Globus pallidus (tissue), 1 donor: ENCODE data around the gene RTN3.
"Not testable (repeated sequence)": the region's sequence is repeated elsewhere in the genome, so short reads cannot be mapped to it uniquely, and the experiment has no call there.

Experiments used
- DNase-seq: peaks from one replicate; pipeline ENCODE4 v3.0.0-alpha.2; 2015; ENCODE audit warnings: low spot score

Gene RTN3

DNA sequence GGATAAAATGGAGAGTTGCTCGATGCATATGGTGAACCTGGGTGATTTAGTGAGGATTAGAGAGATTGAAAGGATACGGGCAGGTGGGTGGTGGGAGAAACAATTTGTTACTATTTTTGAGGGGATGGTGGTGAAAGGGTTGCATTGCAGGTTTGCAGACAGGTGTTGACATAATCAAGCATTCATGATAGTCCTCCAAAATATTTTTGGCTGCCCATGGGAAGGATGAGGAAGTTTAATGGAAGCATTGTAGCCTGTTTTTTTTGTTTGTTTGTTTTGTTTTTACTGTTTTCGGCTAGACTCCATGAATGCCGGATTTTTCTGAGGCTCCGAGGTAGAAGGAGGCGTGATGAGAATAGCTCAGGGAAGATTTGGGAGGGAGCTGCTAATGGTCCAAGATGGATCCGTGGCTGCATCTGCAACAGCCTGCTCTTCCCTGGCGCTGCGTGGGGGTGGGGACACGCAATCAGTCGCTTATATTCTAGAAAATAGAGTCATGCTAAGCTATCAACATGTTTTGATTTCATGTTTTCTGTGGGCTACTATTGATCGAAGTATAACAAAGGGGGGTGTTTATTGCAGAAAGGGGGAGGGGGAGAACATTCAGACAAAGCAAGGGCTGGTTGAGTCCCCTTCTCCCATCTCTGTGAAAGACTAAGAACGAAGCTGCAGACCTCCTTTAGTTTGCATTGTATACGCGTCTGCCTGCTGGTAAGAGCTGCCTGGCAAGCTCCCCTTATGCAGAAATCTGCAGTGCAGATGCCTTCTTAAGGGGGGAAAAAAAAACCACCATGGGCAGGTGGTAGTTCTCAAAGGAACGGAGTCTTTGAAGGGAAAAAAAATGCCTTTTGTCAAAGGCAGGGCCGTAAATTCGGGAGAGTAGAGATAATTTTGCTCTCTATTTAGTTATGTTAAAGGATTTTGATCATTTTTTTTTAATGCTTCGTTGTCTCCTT is 1.0 kb downstream of the RTN3 start:
- peak; percentile 75 for DNase-seq

DNA sequence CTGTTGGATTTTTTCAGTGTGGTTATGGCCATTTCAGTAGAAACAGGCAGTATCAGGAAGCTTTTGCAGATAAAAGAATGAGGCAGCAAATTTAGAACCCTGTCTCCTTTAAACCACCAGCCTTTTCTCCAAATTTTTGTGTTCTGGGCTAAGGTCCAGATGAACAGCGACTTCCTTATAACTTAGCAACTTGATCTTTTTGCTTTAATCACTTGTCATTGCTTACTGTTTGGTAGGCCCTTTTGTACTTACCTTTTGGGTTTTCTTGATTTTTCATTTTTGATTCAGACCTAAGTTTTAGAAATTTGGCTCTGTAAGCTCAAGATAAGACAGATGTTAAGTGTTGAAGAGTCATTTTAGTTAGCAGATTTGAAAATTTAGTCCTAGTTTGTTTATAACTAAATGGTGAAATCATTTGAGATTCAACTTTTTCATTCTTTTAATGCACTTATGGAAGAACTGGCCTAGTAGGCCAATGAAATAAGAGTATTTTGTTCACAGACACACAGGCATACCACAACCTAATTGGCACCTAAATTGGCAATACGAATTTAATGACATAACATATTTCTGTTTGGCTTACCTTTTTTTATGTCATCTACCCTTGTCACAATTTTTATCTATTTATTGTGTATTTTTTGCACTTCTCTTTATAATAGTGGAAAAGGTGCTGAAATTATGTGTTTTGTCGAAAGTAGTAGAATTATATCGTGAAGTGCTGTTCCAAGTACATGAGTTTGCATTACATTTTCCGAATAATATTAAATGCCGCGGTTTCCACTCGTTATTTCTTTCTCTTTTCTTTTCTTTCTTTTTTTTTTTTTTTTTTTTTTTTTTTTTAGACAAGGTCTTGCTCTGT is 2.1 kb downstream of the RTN3 start:
- DNase-seq = peak; percentile 52

DNA sequence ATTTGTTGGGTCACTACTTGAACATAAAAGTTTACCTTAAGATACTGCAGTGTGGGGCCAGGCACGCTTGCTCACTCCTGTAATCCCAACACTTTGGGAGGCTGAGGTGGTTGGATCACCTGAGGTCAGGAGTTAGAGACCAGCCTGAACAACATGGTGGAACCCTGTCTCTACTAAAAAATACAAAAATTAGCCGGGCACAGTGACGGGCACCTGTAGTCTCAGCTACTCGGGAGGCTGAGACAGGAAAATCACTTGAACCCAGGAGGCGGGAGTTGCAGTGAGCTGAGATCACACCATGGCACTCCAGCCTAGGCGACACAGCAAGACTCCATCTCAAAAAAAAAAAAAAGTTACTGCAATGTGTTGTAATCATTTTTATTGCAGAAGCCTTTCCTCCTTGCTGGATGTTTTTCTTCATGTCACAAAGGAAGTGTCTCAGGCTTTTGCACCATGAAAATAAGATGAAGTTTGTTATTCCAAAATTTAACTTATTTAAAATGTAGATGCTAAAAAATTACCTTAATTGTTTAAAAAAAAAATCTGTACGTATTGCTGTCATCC is 3.9 kb downstream of the RTN3 start:
- DNase-seq = not testable (repeated sequence)

DNA sequence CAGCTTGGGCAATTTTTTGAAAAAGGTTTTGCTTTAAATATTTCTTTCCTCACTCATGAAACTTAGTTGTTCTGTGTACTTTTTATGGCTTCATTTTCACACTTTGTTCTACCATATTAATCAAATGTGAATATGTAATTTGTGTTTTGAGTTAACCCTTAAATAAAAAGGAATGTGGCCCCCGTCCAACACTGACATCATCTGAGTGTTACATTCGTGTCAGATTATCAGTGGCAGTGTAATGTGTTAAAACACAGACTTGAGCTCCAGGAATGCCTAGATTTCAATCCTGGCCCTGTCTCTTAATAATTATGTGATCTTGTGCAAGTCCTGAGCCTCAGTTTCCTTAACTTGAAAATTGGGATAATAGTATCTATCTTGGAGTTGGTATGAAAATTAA is 5.6 kb downstream of the RTN3 start:
- DNase-seq = no peak

DNA sequence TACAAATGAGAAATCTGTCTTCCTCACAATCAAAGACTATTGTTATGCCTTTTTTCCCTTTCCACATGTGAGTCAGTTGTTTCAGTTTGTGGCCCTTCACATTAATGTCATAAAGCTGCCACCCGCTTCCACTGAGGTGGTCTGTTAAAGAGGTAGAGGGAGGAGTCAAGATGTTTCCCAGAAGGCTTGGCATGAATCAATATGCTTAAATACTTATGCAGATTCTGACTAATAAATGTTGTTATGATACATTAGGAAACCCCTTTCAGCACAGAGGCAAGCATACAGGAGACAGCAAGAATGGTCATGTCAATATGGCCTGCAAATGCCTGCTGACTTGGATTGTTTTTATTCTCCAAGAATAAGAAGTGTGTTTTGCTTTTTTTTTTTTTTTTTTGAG is 6.5 kb downstream of the RTN3 start:
- DNase-seq = no peak

DNA sequence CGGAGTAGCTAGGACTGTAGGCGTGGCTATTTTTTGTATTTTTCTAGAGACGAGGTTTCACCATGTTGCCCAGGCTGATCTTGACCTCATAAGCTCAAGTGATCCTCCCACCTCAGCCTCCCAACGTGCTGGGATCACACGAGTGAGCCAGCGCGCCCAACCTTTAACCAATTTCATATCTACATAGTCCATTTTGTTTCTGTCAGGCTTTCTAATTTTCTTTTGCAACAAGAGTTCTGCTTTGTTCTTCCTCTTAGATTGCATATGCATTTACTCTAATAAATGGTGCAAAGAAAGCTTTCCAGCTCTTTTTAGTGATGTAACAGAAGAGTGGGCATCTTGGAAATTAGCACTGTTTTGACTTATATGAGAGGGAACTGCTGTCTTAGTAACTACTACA is 13.3 kb downstream of the RTN3 start:
- no peak for DNase-seq

DNA sequence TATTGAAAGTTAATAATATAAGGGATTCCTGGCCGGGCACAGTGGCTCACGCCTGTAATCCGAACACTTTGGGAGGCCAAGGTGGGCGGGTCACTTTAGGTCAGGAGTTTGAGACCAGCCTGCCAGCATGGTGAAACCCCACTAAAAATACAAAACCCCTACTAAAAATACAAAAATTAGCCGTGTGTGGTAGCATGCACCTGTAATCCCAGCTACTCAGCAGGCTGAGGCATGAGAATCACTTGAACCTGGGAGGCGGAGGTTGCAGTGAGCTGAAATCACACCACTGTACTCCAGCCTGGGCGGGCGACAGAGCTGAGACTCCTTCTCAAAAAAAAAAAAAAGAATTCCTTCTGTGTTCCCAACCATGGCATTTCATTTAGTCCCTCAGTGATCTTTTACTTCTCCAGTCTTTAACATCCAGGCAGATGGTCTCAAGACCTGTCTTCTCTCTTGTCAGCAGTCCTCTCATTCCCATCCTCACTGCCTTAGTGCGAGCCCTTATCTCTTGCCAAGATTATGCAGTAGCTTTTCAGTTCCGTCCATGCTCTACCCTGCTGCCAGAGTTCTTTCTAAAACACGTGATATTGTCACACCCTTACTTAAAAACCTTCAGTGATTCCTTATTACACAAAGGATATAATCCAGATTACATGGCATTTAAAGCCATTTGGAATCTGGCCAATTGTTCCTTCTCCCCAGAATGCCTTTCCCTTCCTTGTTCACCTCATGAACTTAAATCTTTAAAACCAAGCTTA is 17.9 kb downstream of the RTN3 start:
- peak; percentile 37 for DNase-seq

DNA sequence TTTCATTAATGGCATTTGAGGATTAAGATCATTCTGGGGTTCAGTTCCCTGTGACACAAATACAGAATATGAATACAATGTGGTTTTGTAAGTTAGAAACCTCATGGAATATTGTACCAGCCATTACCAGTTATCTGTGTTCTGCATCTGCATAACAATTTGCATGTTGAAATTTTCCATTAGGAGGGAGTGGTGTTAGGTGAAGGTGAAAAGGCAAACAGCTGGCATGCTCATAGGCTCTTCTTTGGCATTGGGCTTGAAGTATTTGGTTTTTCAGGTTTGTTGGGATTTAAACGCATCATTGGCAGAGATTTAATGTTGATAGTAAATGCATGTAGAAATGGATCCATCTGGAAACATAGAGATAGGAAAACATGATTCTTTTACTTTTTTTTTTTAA is 18.6 kb downstream of the RTN3 start:
- no peak for DNase-seq

DNA sequence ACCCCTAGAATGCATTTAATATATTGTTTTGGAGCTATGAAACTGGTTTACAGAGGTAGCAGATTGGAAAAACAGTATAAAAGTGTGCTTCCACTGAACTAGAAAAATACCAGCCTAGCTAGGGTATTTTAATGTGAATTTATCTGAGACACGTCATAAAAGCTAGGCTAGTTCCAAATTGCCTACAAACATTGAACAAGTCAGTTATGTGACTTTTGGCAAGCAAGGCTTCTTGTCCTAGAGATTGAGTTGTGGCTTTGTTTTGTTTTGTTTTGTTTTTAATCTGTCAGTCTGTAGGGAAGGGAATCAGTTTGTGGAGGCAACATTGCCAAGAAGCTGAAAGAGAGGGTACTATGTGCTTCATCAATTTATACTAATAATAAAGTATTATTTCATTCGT is 24.2 kb downstream of the RTN3 start:
- DNase-seq = peak; percentile 72

DNA sequence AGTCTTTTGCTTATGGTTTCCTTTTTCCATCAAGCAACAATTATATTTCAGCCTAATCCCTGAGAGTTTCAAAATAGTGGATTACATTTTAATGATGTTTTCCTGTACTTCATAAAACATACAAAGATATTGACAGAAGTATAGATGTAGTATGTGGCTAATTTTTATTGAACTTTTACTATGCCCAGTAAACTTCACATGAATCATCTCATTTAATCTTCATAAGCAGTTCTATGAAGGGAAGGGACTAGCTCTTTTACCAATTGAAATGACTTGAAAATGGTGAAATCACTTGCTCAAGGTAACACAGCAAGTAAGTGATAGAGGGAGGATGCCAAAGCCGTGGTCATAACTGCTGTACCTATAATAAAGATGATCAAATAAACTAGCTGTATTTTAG is 27.5 kb downstream of the RTN3 start:
- DNase-seq = no peak

DNA sequence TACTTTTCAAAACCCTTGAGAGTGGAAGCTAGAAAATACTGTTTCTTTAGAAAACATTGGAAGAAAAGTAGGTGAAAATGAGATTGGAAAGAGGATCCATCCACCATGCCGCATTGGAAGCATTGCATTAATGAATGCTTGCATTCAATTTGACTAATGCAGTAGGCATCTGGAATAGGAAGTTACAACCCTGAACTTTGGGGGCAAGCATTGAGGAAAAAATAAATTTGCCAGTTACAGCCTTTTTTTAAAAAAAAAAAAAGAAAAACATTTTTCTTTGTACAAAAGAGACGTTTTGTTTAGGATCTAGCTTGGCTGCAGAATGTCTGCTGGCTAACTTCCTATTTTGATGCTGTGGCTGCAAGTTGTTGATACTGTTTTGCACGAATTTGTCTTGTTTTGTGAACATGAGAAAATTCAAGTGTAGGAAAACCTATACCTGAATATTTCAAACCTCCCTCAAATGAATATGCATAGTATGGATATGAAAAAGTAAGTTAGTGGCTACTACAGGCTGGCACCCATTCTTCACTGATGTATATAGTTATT is 28.1 kb downstream of the RTN3 start:
- DNase-seq = no peak

DNA sequence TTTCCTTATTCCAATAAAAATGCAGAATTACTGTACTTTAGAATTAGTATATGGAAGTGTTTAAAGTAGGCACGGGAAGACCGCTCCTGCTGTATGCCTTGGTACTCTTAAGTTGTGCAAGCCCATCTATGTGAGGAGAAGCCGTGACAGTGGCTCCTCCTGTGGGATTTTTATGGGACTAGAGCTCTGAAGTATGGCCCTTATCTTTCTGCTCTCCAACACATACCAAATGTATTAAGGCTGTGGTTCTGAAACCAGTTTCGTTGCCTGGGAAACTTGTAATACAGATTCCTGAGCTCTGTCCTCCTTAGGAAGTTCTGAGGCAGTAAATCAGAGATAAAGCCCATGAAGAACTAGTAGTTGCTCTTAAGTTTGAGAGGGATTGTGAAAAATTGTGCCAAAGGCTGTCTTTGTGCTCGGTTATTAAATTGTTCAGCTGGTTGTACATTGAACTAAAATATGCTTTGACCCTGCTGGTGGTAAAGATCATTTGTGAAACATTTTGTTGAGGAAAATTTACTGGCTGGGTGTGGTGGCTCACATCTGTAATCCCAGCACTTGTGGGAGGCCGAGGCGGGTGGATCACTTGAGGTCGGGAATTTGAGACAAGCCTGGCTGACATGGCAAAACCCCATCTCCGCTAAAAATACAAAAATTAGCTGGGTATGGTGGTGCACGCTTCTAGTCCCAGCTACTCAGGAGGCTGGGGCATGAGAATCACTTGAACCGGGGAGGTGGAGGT is 29.3 kb downstream of the RTN3 start:
- no peak for DNase-seq

DNA sequence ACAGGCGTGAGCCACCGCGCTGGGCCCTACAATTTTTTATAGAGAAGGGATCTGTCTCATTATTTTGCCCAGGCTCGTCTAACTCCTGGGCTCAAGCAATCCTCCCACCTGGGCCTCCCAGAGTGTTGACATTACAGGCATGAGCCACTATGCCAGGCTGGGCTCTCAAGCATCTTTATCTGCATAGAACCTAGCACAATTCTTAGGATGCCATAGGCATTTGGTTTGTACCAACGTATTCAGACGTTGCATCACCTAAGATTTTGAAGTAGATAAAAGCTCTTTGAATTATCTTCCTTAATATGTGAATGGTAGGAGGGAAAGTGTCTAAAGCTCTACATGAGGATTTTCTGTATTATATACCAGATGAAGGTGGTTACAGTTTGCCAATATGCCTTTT is 30.5 kb downstream of the RTN3 start:
- no peak for DNase-seq

DNA sequence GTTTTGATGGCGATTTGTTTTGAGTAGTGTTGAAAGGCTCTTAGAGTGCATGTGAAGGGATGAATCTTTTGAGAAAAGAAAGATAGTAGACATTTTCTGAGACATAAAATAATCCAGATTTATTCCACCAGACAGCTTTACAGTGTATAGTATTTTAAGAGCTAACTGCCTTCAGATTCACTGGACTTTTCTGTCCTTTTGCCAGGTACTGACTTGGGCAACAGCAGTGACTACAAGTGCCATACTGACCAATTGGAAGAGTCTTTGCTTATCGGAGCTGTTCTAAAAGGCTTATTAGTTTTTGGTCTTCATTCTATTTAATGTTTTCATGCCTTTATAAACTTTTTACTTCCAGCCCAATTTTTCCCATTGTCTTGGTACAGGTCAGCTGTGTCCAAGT is 32.5 kb downstream of the RTN3 start:
- no peak for DNase-seq

DNA sequence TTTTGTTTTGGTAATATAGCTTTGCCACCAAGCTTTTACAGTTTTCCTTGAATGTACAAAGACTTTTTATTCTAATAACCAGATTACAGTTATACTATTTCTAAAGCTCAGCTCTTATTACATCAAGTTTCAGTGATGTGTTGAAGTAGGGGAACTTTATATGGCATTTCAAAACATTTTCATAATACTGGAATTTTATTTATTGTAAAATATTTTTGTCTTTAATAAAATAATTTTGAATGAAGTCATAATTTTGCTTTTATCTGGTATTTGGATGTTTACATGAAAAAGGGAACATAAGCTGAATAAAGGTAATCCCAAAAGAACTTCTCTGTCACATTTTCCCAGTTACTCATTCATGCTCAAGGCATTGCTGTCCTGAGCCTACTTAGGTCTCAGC is 34.7 kb downstream of the RTN3 start:
- no peak for DNase-seq

DNA sequence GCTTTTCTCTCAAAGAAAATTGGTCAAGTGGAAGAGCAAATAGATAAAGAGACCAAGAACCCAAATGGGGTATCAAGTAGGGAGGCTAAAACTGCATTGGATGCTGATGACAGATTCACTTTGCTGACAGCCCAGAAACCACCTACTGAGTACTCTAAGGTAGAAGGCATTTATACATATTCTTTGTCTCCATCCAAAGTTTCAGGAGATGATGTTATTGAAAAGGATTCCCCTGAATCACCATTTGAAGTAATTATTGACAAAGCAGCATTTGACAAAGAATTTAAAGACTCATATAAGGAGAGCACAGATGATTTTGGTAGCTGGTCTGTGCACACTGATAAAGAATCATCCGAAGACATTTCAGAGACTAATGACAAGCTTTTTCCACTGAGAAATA is 37.7 kb downstream of the RTN3 start:
- no peak for DNase-seq

DNA sequence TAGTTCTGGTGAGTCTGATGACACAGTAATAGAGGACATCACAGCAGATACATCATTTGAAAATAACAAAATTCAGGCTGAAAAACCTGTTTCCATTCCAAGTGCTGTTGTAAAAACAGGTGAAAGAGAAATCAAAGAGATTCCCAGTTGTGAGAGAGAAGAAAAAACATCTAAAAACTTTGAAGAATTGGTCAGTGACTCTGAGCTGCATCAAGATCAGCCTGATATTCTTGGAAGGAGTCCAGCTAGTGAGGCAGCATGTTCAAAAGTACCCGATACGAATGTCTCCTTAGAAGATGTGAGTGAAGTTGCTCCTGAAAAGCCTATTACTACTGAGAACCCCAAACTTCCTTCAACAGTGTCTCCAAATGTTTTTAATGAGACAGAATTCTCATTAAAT is 38.7 kb downstream of the RTN3 start:
- DNase-seq = peak; percentile 46

DNA sequence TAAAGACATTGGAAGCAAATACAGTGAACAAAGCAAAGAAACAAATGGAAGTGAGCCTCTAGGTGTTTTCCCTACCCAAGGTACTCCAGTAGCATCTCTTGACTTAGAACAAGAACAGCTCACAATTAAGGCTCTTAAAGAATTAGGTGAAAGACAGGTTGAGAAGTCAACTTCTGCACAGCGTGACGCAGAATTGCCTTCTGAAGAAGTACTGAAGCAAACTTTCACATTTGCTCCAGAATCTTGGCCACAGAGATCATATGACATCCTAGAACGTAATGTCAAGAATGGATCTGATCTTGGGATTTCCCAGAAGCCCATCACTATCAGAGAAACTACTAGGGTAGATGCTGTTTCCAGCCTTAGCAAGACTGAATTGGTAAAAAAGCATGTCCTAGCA is 39.3 kb downstream of the RTN3 start:
- DNase-seq = no peak

DNA sequence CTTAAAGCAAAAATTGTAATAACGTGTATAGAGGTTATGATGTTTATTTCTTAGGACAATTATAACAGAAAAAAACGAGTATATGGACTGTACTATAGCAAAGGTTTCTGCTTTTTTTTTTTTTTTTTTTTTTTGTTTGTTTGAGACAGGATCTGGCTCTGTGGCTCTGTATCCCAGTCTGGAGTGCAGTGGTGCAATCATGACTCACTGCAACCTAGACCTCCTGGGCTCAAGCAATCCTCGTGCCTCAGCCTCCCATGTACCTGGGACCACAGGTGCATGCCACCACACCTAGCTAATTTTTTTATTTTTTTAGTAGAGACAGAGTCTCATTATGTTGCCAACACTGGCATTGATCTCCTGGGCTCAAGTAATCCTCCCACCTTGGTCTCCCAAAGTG is 48.0 kb downstream of the RTN3 start:
- DNase-seq = no peak

DNA sequence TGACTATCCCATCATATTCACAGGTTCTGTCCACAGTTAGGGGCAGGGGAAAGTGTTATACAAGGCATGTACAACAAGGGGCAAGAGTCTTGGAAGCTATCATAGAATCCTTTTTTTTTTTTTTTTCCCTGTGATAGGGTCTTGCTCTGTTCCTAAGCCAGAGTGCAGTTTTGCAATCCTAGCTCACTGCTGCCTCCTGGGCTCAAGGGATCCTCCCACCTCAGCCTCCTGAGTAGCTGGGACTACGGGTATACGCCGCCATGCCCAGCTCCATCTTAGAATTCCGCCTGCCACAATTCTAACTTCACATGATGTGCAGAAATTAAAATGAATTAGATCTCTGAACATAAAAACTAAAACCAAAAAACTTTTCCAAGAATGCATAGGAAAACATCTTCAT is 55.6 kb downstream of the RTN3 start:
- no peak for DNase-seq

DNA sequence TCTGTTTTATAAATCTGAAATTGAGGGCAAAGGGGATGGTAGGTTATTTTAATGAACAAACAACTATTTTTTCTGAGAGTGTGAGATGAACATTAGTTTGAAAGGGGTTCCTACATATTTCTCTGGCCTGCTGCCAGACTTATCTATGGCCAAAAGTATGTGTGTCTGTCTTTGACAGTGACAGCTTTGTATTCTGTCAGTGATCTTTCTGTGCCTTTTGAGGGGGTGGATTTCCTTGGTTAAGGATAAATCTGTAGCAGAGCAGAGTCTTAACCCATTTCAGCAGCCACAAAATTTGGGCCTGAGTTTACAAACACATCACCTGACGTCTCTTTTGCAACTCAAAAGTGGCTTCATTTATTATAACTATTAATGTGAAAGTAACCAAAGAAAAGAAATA is 56.4 kb downstream of the RTN3 start:
- no peak for DNase-seq
